ENCODE measurements around the gene PLEKHG2. TPM values are rescaled to one million over a fixed set of nuclear protein-coding genes. Genes with fewer than 3 reads are reported as not detected.

PLEKHG2 gene
- total and polyA plus RNA-seq, 9 of the 15 experiments (the other 6 are each of a cell fraction or from before 2014, with no cell fraction given) = 0.98 to 45.7 (median 9.8) TPM

DNA sequence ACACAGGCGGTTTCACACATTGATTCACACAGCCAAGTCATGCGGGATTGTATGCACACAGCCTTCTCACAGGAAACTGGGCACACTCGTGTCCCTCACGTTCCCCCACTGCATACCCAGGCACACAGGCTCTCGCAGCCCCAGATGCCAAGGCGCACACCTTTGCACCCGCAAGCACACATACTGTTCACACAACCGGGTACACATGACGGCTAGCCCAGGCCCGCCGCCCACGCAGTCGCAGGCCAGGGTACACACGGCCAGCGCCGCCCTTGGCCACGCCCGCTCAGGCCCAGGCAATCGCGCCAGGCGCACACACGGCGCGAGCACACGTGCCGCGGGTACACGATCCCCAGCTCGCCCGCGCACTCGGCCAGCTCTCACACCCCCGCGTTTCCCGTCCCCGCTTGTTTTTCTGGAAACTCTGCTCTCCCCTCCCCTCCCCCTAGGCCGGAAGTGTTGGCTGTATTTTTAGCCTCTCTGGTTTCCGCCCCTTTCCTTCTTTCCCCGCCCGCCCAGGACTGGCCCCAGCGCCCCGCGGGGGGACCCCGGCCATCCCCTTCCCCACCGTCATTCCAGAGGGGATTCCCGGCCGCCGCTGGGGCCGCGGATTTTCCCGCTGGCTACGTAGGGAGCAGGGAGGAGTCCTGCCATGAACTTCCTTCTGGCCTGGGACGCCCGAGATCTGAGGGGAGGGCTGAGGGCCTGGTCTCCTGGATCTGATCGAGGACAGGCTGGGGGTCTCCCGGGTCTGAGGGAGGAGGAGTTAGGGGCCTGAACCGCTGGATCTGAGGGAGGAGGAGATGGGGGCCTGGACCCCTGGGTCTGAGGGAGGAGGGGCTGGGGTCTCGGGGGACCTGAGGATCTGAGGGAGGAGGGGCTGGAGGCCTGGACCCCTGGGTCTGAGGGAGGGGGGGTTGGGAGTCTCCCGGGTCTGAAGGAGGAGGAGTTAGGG, 9.8 kb upstream of the PLEKHG2 start (continued):
- TF ChIP-seq, protein P1, sequence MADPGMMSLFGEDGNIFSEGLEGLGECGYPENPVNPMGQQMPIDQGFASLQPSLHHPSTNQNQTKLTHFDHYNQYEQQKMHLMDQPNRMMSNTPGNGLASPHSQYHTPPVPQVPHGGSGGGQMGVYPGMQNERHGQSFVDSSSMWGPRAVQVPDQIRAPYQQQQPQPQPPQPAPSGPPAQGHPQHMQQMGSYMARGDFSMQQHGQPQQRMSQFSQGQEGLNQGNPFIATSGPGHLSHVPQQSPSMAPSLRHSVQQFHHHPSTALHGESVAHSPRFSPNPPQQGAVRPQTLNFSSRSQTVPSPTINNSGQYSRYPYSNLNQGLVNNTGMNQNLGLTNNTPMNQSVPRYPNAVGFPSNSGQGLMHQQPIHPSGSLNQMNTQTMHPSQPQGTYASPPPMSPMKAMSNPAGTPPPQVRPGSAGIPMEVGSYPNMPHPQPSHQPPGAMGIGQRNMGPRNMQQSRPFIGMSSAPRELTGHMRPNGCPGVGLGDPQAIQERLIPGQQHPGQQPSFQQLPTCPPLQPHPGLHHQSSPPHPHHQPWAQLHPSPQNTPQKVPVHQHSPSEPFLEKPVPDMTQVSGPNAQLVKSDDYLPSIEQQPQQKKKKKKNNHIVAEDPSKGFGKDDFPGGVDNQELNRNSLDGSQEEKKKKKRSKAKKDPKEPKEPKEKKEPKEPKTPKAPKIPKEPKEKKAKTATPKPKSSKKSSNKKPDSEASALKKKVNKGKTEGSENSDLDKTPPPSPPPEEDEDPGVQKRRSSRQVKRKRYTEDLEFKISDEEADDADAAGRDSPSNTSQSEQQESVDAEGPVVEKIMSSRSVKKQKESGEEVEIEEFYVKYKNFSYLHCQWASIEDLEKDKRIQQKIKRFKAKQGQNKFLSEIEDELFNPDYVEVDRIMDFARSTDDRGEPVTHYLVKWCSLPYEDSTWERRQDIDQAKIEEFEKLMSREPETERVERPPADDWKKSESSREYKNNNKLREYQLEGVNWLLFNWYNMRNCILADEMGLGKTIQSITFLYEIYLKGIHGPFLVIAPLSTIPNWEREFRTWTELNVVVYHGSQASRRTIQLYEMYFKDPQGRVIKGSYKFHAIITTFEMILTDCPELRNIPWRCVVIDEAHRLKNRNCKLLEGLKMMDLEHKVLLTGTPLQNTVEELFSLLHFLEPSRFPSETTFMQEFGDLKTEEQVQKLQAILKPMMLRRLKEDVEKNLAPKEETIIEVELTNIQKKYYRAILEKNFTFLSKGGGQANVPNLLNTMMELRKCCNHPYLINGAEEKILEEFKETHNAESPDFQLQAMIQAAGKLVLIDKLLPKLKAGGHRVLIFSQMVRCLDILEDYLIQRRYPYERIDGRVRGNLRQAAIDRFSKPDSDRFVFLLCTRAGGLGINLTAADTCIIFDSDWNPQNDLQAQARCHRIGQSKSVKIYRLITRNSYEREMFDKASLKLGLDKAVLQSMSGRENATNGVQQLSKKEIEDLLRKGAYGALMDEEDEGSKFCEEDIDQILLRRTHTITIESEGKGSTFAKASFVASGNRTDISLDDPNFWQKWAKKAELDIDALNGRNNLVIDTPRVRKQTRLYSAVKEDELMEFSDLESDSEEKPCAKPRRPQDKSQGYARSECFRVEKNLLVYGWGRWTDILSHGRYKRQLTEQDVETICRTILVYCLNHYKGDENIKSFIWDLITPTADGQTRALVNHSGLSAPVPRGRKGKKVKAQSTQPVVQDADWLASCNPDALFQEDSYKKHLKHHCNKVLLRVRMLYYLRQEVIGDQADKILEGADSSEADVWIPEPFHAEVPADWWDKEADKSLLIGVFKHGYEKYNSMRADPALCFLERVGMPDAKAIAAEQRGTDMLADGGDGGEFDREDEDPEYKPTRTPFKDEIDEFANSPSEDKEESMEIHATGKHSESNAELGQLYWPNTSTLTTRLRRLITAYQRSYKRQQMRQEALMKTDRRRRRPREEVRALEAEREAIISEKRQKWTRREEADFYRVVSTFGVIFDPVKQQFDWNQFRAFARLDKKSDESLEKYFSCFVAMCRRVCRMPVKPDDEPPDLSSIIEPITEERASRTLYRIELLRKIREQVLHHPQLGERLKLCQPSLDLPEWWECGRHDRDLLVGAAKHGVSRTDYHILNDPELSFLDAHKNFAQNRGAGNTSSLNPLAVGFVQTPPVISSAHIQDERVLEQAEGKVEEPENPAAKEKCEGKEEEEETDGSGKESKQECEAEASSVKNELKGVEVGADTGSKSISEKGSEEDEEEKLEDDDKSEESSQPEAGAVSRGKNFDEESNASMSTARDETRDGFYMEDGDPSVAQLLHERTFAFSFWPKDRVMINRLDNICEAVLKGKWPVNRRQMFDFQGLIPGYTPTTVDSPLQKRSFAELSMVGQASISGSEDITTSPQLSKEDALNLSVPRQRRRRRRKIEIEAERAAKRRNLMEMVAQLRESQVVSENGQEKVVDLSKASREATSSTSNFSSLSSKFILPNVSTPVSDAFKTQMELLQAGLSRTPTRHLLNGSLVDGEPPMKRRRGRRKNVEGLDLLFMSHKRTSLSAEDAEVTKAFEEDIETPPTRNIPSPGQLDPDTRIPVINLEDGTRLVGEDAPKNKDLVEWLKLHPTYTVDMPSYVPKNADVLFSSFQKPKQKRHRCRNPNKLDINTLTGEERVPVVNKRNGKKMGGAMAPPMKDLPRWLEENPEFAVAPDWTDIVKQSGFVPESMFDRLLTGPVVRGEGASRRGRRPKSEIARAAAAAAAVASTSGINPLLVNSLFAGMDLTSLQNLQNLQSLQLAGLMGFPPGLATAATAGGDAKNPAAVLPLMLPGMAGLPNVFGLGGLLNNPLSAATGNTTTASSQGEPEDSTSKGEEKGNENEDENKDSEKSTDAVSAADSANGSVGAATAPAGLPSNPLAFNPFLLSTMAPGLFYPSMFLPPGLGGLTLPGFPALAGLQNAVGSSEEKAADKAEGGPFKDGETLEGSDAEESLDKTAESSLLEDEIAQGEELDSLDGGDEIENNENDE (IDR thresholded peaks at IDR 0.05; ENCODE audit: low read depth, low read length) = no peak
- peak; percentile 71 for TF ChIP-seq CBFA2T3 (IDR thresholded peaks at IDR 0.05)
- no peak for TF ChIP-seq ZNF586 (CRISPR knock-in tag; conservative IDR thresholded peaks at IDR 0.05)
- TF ChIP-seq RB1 (IDR thresholded peaks at IDR 0.05; ENCODE audit: low read depth) = peak; percentile 78
- peak; percentile 53 for TF ChIP-seq PHF20 (IDR thresholded peaks at IDR 0.05; ENCODE audit: partially characterized antibody)
- TF ChIP-seq, protein P2, sequence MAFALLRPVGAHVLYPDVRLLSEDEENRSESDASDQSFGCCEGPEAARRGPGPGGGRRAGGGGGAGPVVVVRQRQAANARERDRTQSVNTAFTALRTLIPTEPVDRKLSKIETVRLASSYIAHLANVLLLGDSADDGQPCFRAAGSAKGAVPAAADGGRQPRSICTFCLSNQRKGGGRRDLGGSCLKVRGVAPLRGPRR (CRISPR knock-in tag; IDR thresholded peaks at IDR 0.05) = no peak
- TF ChIP-seq RNF2 (IDR thresholded peaks at IDR 0.05) = peak; percentile 91
- TF ChIP-seq, protein P3, sequence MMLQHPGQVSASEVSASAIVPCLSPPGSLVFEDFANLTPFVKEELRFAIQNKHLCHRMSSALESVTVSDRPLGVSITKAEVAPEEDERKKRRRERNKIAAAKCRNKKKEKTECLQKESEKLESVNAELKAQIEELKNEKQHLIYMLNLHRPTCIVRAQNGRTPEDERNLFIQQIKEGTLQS (IDR thresholded peaks at IDR 0.05) = no peak
- TF ChIP-seq, protein P3 (CRISPR knock-in tag; conservative IDR thresholded peaks at IDR 0.05) = no peak
- TF ChIP-seq, protein P4, sequence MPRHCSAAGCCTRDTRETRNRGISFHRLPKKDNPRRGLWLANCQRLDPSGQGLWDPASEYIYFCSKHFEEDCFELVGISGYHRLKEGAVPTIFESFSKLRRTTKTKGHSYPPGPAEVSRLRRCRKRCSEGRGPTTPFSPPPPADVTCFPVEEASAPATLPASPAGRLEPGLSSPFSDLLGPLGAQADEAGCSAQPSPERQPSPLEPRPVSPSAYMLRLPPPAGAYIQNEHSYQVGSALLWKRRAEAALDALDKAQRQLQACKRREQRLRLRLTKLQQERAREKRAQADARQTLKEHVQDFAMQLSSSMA (CRISPR knock-in tag; IDR thresholded peaks at IDR 0.05) = no peak
- TF ChIP-seq PTTG1 (tag; IDR thresholded peaks at IDR 0.05; ENCODE audit: low read depth) = no peak
- no peak for TF ChIP-seq MAFK (IDR thresholded peaks at IDR 0.05; ENCODE audit: low read length)
- TF ChIP-seq ZFX (CRISPR knock-in tag; IDR thresholded peaks at IDR 0.05) = peak; percentile 96
- no peak for TF ChIP-seq KDM5B (IDR thresholded peaks at IDR 0.05; ENCODE audit: insufficient replicate concordance, low read depth, low read length)
